Uterus (tissue), 4 donors: Measurements from ENCODE around the gene GPR150. TPM values are rescaled to one million over a fixed set of nuclear protein-coding genes. Genes with fewer than 3 reads are reported as not detected.

Source experiments
- DNase-seq, 2 donors: peaks; one replicate each; pipeline ENCODE4 v3.0.0-alpha.2; 2019 to 2020
- H3K27ac ChIP-seq, 2 donors: fragments of 200-600 bp; sonication (generic); 1 replicate in 1 of 2; 2 replicates in 1 of 2; pipeline ENCODE4 v1.5.1; 2016 to 2018
- H3K27me3 ChIP-seq, 2 donors: fragments of 200-600 bp; sonication (generic); one replicate each; pipeline ENCODE4 v1.5.1; 2018 to 2019; ENCODE audit warnings: control low read depth in 1 of 2
- H3K36me3 ChIP-seq, 2 donors: fragments of 200-600 bp; sonication (generic); one replicate each; pipeline ENCODE4 v1.5.1; 2019; ENCODE audit warnings: control low read depth in 1 of 2
- H3K4me1 ChIP-seq, 2 donors: fragments of 200-600 bp; sonication (generic); one replicate each; pipeline ENCODE4 v1.5.1; 2018 to 2019; ENCODE audit warnings: control low read depth in 1 of 2
- H3K4me3 ChIP-seq, 2 donors: fragments of 200-600 bp; sonication (generic); 1 replicate in 1 of 2; 2 replicates in 1 of 2; pipeline ENCODE4 v1.5.1; 2018 to 2019; ENCODE audit warnings: mild to moderate bottlenecking in 1 of 2
- H3K9me3 ChIP-seq, 2 donors: fragments of 200-600 bp; sonication (generic); one replicate each; pipeline ENCODE4 v1.5.1; 2019; ENCODE audit warnings: control low read depth in 1 of 2
- POLR2A ChIP-seq, 2 donors: fragments of 450-650 bp; IDR thresholded peaks; one replicate each; pipeline ENCODE4 v1.6.1; 2016; ENCODE audit warnings: antibody characterized with exemption in 2 of 2, mild to moderate bottlenecking in 1 of 2, moderate library complexity in 1 of 2
- intact Hi-C: fragments of 100-400 bp; cut with DNase I; formaldehyde crosslinking; loops from one replicate; pipeline ENCODE4 v1.15.1; 2023; ENCODE audit warnings: low total_unique reads
- total RNA-seq, 4 donors: library from RNA; depleted of rRNA in 3 of 4; stranded (reverse); fragments of >200 nt in 3 of 4; gene quantifications; one replicate each; pipeline versions ENCODE4 v1.1.0 to v1.2.4, GENCODE V29; 2014 to 2023
- TF ChIP-seq, protein P1 (sequence below), 4 experiments: fragments of 200-600 bp in 2 of 4; fragments of 450-650 bp in 2 of 4; sonication (generic) in 2 of 4; IDR thresholded peaks; one replicate each; pipeline ENCODE4 v1.5.1; 2016 to 2019; ENCODE audit warnings: antibody characterized with exemption in 4 of 4, mild to moderate bottlenecking in 2 of 4, moderate library complexity in 1 of 4
- donor health status: DM: yes; HTN: yes; CAD: no.

GPR150 gene
- total RNA-seq, 4 donors from 2014 or later: not detected

DNA sequence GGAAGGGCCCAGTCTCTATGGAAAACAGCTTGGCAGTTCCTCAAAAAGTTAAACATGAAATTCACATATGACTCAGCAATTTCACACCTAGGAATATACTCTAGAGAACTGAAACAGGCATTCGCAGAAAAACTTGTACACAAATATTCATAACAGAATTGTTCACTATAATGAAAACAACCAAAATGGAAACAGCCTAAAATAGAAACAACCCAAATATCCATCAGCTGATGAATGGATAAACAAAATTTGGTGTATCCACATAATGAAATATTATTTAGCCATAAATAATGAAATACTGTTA, 4.8 kb upstream of the GPR150 start:
- no peaks in the 10 kb centered on the region for H3K27me3 ChIP-seq
- H3K4me3 ChIP-seq: no peak overlapping the region
- no peak for DNase-seq
- H3K4me1 ChIP-seq: peaks cover 0 to 3% of the 10 kb centered on the region in 2 donors
- no peak for TF ChIP-seq POLR2A (IDR thresholded peaks at IDR 0.05)
- TF ChIP-seq, protein P1, sequence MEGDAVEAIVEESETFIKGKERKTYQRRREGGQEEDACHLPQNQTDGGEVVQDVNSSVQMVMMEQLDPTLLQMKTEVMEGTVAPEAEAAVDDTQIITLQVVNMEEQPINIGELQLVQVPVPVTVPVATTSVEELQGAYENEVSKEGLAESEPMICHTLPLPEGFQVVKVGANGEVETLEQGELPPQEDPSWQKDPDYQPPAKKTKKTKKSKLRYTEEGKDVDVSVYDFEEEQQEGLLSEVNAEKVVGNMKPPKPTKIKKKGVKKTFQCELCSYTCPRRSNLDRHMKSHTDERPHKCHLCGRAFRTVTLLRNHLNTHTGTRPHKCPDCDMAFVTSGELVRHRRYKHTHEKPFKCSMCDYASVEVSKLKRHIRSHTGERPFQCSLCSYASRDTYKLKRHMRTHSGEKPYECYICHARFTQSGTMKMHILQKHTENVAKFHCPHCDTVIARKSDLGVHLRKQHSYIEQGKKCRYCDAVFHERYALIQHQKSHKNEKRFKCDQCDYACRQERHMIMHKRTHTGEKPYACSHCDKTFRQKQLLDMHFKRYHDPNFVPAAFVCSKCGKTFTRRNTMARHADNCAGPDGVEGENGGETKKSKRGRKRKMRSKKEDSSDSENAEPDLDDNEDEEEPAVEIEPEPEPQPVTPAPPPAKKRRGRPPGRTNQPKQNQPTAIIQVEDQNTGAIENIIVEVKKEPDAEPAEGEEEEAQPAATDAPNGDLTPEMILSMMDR (IDR thresholded peaks at IDR 0.05): no peak
- no peak overlapping the region for H3K27ac ChIP-seq
- no peaks in the 10 kb centered on the region for H3K36me3 ChIP-seq
- H3K9me3 ChIP-seq: no peaks in the 10 kb centered on the region
- intact Hi-C loops: no loop called here

DNA sequence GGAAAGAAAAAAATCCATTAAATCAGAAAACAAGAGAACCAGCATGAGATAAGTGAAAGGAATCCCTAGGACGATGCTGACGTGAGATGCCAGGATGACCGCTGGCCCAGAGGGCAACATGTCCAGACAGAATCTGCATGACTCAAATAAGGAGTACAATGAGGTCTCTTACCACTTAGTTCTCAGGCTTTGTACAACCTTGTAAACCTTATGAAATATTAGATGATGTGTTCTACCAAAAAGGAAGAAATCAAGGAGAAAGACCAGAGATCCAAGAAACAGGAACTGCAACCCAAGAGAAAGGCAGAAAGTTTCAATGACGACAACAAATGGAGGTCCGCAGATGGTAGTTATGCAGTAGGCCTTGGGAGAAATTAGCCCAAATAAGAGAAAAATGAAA, 2.8 kb upstream of the GPR150 start:
- no peaks in the 10 kb centered on the region for H3K36me3 ChIP-seq
- no peak overlapping the region for H3K4me3 ChIP-seq
- intact Hi-C loops: no loop called here
- H3K9me3 ChIP-seq: no peaks in the 10 kb centered on the region
- no peak for DNase-seq
- TF ChIP-seq, protein P1 (IDR thresholded peaks at IDR 0.05): no peak
- no peak for TF ChIP-seq POLR2A (IDR thresholded peaks at IDR 0.05)
- no peaks in the 10 kb centered on the region for H3K27me3 ChIP-seq
- peaks cover 0 to 5% of the 10 kb centered on the region in 2 donors for H3K4me1 ChIP-seq
- no peak overlapping the region for H3K27ac ChIP-seq

DNA sequence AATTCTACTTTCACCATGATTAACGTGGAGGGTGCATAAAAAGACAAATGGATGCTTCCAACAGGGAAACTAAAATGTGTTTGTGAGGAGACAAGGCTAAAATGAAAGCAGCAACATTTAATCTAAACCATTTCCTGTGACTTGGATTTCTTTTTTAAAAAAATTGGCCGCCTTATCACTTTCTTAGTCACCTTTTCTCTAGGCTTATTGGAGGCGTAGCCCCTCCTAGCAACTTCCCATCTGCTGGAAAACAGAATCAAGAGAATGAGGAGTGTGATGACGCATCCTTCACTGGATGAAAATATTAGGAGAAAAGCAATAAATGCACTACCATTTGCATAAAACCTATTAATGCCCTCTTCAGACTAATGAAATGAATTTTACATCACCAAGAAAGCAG, 791 bp upstream of the GPR150 start:
- no peak for TF ChIP-seq POLR2A (IDR thresholded peaks at IDR 0.05)
- TF ChIP-seq, protein P1 (IDR thresholded peaks at IDR 0.05): no peak
- H3K4me1 ChIP-seq: peaks cover 0 to 5% of the 10 kb centered on the region in 2 donors
- no peak overlapping the region for H3K4me3 ChIP-seq
- no peaks in the 10 kb centered on the region for H3K36me3 ChIP-seq
- no peaks in the 10 kb centered on the region for H3K9me3 ChIP-seq
- DNase-seq: no peak
- no peak overlapping the region for H3K27ac ChIP-seq
- H3K27me3 ChIP-seq: no peaks in the 10 kb centered on the region
- intact Hi-C loops: no loop called here

DNA sequence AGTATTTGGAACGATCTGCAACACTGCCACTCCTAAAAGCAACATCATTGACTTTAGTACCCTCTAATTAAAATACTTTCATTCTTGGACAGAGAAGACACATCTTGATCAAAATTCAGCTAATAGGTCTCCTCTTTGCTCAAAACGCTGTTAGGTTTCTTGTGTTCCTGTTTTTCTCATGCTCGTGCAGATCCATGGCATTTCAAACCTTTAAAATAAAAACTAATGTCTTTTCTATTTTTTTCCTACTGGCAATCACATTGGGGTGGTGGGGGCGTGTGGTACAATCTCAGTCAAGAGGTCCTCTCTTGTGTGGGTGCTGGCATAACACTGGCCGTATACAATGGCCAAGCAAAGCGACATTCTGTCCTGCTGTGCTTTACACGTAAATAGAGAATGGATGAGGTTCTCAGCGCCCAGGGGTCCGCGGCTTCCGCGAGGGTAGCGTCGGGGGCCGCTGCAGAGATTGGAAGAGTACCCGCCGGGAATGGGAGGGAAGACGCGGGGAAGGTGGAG, 315 bp upstream of the GPR150 start:
- H3K27ac ChIP-seq: no peak overlapping the region
- H3K9me3 ChIP-seq: no peaks in the 10 kb centered on the region
- TF ChIP-seq, protein P1 (IDR thresholded peaks at IDR 0.05): no peak
- TF ChIP-seq POLR2A (IDR thresholded peaks at IDR 0.05): no peak
- DNase-seq: no peak
- peak overlapping the region; percentile 30 to 43 for H3K4me3 ChIP-seq
- peaks cover 0 to 5% of the 10 kb centered on the region in 2 donors for H3K4me1 ChIP-seq
- intact Hi-C loops: no loop called here
- no peaks in the 10 kb centered on the region for H3K27me3 ChIP-seq
- no peaks in the 10 kb centered on the region for H3K36me3 ChIP-seq

DNA sequence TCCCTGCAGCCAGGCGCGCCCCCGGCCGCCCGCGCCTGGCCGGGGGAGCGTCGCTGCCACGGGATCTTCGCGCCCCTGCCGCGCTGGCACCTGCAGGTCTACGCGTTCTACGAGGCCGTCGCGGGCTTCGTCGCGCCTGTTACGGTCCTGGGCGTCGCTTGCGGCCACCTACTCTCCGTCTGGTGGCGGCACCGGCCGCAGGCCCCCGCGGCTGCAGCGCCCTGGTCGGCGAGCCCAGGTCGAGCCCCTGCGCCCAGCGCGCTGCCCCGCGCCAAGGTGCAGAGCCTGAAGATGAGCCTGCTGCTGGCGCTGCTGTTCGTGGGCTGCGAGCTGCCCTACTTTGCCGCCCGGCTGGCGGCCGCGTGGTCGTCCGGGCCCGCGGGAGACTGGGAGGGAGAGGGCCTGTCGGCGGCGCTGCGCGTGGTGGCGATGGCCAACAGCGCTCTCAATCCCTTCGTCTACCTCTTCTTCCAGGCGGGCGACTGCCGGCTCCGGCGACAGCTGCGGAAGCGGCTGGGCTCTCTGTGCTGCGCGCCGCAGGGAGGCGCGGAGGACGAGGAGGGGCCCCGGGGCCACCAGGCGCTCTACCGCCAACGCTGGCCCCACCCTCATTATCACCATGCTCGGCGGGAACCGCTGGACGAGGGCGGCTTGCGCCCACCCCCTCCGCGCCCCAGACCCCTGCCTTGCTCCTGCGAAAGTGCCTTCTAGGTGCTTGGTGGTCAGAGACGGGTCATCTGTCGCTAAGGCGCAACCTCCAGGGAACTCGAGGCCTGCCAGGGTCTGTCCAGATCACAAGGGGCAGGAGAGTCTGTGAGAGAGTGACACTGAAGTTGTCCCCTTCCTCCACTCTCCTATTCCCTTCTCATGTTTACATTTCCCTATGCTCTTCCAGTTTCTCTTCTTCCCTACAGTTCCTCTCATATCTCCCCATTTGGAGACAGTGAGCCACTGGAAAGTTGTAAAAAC, 1.3 kb downstream of the GPR150 start:
- Histone ChIP-seq H3K27ac (no peak overlapping the region), H3K27me3 (no peaks in the 10 kb centered on the region), H3K9me3 (no peaks in the 10 kb centered on the region), H3K4me3 (peak overlapping the region; percentile 30 to 43), H3K36me3 (no peaks in the 10 kb centered on the region), H3K4me1 (peaks cover 0 to 5% of the 10 kb centered on the region in 2 donors)
- TF ChIP-seq, protein P1 (IDR thresholded peaks at IDR 0.05): no peak
- no peak for TF ChIP-seq POLR2A (IDR thresholded peaks at IDR 0.05)
- intact Hi-C loops: no loop called here
- peak in 1 of 2 donors; percentile 17 for DNase-seq
